HG02885 (cell line): ENCODE results near the gene KLF16.

Experiments used
- ATAC-seq: cut with Tn5 transposase; IDR thresholded peaks from one replicate; pipeline ENCODE4 v1.9.1; 2021; ENCODE audit warnings: mild to moderate bottlenecking; ENCODE audit not compliant: unreplicated experiment, poor library complexity

The KLF16 gene

DNA sequence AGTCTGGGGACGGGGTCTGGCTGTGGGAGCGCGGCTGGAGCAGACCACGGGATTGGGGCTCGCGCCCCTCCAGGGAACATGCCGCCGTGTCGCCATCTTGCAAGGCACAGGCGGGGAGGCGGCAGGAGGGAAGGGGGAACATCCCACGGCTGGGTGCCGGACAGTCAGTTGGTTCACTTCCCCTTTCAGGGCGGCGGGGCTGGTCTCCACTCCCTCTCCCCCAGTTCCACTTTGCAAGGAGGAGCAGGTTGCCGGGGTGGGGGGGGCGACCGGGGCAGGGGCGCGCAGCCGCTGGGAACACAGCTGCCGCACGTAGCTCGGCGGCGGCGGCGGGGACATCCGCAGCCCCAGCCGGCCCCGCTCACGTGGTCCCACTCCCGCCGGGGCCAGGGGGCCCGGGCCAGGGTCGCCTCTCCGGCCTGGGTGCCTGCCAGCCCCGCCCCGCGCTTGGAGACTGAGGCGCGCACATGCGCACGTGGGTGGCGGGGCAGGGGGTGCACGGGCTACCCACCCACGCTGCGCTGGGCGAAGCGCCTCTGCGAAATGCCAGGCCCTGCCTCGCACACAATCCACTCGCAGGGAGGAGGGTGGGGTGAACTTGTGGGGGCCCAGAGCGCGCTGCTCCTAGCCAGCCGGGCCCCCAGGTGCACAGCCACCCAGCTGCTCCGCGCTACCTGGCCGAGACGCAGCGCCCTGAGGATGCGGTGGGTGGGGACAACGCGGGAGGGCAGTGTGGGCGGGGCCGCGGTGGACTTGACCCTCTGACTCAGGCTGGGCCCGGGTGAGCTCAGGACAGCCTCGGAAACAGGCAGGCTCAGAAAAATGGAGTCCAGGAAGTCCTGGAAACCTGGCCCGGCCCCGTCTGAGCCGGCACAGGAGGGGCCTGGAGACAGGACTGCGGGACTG, 6.4 kb downstream of the KLF16 start:
- no peak for ATAC-seq

GRCh38 chr19:1856345-1856697, 7.1 kb downstream of the KLF16 start:
- ATAC-seq, result no peak

GRCh38 chr19:1855828-1856255, 7.5 kb downstream of the KLF16 start:
- peak; percentile 3 for ATAC-seq

DNA sequence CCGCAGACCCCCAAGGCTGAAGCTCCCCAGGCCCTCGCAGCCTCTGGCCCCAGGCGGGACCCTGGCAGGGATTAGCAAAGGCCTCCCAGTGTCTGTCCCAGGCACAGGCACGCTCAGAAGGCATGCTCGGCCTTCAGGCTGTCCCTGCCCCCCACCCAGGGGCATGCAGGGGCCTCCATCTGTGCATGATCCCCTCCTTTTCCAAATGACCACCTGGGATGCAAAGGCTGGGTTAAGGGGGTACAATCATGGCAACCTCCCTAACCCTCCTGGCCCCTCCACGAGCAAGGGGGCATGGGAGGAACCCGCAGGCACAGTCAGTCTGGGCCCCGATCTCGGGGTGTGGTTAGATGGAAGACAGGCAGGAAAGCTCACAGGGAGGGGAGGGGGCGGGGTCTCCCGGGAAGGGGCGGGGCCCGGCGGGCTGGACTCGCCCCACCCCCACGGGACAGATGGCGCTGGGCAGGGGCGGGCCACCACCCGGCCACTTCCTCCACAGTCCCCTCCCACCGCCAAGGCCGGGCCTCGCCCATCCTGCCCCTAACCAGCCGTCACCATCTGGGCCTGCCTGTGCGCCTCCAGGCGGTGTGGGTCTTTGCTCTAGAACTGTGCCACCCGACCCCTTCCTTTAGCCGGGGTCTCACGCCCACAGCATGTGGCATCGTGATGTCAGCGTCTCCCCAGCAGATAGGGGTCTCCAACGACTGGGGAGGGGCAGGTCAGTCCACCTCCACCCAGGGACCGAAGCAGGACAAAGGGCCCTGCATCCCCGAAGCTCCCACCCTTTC, 8.1 kb downstream of the KLF16 start:
- ATAC-seq, result peak; percentile 55

- ATAC-seq, result no peak
Measured at GRCh38 chr19:1854542-1855039, 8.8 kb downstream of the KLF16 start.

DNA sequence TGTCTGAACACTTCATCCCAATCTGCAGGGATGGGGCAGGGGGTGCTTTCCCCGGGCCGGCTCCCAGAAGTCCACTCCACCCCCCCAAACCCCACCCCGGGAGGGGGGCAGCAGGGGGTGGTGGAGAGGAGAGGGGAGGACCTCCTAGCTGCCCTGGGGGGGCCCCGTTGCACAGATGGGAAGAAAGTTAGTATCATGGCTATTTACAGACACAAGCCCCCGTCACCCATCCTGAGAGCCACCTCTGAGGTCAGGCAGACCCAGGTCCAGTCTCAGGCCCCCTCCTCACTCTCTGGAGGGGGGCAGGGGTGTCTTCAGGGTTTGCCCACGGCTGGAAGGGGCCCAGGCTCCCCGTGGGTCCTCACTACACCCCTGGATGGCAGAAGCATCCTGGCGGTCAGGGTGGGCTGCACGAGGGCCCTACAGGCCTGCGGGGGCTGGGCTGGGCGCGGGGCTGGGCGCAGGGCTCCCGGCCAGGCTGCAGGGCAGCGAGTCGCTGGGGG, 9.3 kb downstream of the KLF16 start:
- ATAC-seq, result no peak

DNA sequence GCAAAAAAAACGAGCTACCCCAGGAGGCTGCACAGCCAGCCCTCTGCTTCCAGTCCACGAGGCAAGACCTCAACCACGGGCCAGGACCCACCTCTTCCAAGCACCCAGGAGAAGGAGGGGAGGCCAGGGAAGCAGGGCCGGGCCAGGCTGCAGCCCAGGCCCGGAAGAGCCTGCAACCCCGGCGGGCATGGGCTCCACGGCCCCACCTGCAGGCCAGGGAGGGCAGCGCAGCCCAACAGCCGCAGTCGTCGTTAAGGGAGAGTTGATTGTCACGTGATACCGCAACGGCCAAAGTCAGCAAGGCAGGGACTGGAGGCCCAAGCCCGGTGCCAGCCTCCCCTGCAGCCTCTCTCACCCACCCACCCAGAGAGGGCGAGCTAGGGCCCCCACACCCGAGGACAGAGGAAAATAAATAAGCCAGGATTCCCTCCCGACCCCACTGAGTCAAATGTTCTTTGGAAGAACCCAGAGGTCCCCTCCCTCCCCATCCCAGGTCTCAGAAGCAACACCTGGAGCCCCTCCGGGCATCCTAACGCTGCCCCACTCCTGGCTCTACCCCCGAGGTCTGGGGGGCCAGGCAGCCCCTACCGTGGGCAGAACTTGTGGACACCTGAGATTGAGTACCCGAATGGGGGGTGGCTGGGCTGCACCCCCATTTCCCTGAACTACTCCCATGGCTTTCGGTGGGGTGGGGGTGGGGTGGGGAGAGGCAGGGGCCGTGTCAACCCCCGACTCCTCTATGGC, 9.9 kb downstream of the KLF16 start:
- no peak for ATAC-seq

- ATAC-seq, result no peak
Measured at GRCh38 chr19:1852581-1853128, 10.7 kb downstream of the KLF16 start.

DNA sequence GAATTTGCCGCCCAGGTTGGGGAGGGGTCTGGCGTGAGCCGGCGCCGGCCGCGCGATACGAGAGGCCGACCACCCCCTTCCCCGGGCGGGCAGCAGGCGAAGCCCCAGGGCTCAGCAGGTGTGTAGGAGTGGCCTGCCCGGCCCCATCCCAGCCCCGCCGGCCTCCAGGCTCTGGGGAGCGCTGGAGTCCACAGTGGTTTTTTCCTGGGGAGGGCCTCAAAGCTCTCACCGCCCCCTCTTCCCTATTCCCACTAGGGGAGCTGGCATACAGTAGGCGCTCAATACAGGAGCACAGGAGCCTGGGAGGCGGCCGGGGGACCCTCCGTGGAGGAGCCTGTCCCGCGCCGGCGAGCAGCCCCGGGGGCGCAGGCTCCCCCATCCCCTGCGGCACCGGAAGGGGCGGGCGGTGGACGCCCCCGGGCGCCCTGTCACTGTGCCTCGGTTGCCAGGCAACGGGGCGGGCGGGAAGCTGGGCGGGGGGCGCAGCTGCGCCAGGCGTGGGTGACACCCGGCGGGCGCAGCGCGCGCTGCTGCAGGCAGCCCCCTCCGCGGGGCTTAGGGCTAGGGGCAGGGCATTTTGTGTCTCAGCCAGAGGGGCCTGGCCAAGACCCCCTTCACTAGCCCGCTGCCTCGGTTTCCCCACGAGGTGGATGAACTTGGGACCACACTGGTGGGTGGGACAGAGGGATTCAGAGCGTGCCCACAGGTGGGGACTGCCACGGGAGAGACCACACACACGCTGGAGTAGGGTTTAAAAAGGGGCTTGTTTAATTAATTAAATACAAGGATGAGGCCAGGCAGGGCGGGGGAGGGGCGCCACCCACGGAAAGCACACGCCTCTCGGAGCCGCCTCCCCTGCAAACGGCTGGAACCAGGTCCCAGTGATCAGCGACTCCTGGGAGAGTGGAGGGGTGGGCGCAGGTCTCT, 11.5 kb downstream of the KLF16 start:
- ATAC-seq, result no peak

DNA sequence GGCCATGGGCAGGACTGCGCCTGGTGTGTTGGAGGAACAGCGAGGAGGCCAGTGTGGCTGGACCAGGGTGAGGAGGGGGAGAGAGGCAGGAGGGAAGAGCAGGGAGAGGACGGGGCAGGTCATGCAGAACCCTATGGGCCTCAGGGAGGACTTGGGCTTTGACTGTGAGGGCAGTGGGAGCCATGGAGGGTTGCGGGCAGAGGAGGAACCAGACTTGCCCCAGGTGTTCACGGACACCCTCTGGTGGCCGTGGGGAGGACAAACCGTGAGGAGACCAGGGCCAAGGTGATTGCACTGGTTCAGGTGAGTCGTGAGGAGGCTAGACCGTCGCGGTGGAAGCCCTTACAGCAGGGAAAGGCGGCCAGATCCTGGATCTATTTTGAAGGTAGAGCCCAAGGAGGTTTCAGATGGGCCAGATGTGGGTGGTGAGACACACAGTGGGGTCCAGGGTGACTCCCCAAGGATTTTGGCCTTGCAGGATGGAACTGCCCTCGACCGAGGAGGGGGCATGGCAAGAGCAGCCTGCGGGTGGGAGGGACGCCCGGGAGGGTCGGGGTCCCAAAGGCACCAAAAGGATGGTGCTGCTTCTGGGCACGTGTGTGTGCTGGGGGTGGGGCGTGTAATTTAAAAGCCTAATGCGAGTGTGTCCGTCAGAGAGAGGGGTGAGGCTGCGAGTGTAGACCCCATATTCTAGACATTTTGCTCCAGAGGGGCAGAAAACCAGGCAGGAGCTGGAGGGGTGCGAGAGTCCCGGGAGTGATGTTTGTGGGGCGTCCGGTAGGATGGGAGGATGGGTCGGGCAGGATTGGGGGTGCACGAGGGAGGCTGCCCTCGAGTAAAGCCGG, 12.3 kb downstream of the KLF16 start:
- no peak for ATAC-seq

DNA sequence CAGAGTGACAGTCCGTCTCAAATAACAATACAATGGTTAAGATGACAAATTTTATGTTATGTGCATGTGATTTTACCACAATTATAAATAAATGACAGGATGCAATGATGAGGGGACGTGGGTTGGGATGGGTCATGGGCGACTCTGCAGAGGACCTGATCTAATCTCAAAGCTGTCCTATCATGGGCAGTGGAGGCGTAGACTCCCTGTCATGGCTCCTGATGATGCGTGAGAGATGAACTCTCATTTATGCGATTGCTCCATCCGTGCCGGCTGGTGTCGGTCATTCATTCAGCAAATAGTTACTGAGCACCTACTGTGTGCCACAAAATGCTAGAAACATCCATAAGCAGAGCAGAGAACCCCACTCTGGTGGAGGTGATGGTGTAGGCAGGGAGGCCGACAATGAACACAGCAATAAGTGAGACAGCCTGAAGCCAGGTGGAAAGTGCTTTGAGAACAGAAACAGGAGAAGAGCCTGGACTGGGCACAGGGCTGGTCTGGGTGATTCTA, 13.4 kb downstream of the KLF16 start:
- ATAC-seq, result no peak

DNA sequence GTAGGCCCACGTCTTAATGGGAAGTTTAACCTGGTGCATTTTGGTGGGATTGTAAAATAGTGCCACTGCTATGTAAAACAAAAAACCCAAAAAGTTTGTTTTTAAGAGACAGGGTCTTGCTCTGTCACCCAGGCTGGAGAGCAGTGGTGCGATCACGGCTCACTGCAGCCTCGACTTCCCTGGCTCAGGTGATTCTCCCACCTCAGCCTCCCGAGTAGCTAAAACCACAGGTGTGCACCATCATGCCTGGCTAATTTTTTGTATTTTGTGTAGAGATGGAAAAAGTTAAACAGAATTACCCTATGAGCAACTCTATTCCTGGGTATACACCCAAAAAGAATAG, 14.3 kb downstream of the KLF16 start:
- no peak for ATAC-seq

GRCh38 chr19:1848399-1849131, 14.8 kb downstream of the KLF16 start, which contains the start of gene REXO1:
Gene REXO1 (minus strand): TSS chr19:1848483. CDS start chr19:1848358, 125 bp downstream.
- ATAC-seq, result peak; percentile 71

GRCh38 chr19:1847684-1848398, 15.5 kb downstream of the KLF16 start:
- ATAC-seq, result peak; percentile 36

DNA sequence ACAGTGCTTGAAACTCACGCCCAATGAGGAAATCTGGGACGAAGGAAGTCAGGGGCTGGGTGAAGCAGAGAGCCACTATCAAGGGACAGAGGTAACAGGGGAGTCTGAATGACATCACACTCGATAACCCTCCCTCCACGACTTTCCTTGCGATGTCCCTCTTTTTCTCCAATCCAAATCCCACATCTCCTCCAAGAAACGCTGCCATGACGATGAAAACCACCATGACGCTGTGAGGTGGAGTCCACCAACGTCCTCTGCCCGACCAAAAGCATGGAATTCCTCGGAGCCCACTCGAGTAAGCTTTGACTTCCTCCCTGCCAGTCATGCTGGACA, 16.1 kb downstream of the KLF16 start:
- no peak for ATAC-seq

- ATAC-seq, result no peak
Measured at GRCh38 chr19:1846517-1847204, 16.7 kb downstream of the KLF16 start.
